Endodermal cell (in vitro differentiated cells): ENCODE data around the gene ADGRG6. TPM values are rescaled to one million over a fixed set of nuclear protein-coding genes. Genes with fewer than 3 reads are reported as not detected.

Experiments
- DNase-seq: peaks from one replicate; pipeline ENCODE4 v3.0.0-alpha.2; 2017
- H3K27ac ChIP-seq: 2 replicates; pipeline ENCODE4 v1.5.1; 2013; ENCODE audit warnings: mild to moderate bottlenecking, low read depth, low read length, moderate library complexity
- H3K27me3 ChIP-seq: 2 replicates; pipeline ENCODE4 v1.6.1; 2013; ENCODE audit warnings: mild to moderate bottlenecking, low read length, moderate library complexity; ENCODE audit not compliant: insufficient read depth, control insufficient read depth, poor library complexity, severe bottlenecking
- H3K36me3 ChIP-seq: 2 replicates; pipeline ENCODE4 v1.7.0; 2013; ENCODE audit warnings: mild to moderate bottlenecking, low read length, moderate library complexity; ENCODE audit not compliant: control insufficient read depth, insufficient read depth
- H3K4me1 ChIP-seq: one replicate; pipeline ENCODE4 v1.7.0; 2013; ENCODE audit warnings: low read length; ENCODE audit not compliant: control insufficient read depth, insufficient read depth
- H3K4me3 ChIP-seq: 2 replicates; pipeline ENCODE4 v1.5.1; 2013; ENCODE audit warnings: mild to moderate bottlenecking, low read length, moderate library complexity
- H3K9ac ChIP-seq: 2 replicates; pipeline ENCODE4 v1.6.1; 2013; ENCODE audit warnings: mild to moderate bottlenecking, low read length, moderate library complexity; ENCODE audit not compliant: poor library complexity, severe bottlenecking; ENCODE audit errors: extremely low read depth
- H3K9me3 ChIP-seq: 2 replicates; pipeline ENCODE4 v1.6.1; 2013; ENCODE audit warnings: mild to moderate bottlenecking, low read length, moderate library complexity; ENCODE audit not compliant: control insufficient read depth
- H3K27ac Mint-ChIP-seq: 2 replicates; pipeline ENCODE4 v1.8.0; 2020; ENCODE audit warnings: mixed read lengths
- H3K27me3 Mint-ChIP-seq: 2 replicates; pipeline ENCODE4 v1.8.0; 2021; ENCODE audit warnings: mild to moderate bottlenecking, mixed read lengths; ENCODE audit not compliant: insufficient read depth
- H3K36me3 Mint-ChIP-seq: 2 replicates; pipeline ENCODE4 v1.8.0; 2020; ENCODE audit warnings: low read depth, mixed read lengths
- H3K4me1 Mint-ChIP-seq: 2 replicates; pipeline ENCODE4 v1.8.0; 2020; ENCODE audit warnings: mixed read lengths
- H3K4me3 Mint-ChIP-seq: 2 replicates; pipeline ENCODE4 v1.8.0; 2020; ENCODE audit warnings: mild to moderate bottlenecking, moderate library complexity, mixed read lengths
- H3K9me3 Mint-ChIP-seq: 2 replicates; pipeline ENCODE4 v1.8.0; 2020; ENCODE audit warnings: mild to moderate bottlenecking, mixed read lengths
- CTCF ChIP-seq: fragments of 200-600 bp; sonication (generic); conservative IDR thresholded peaks from 2 replicates; pipeline ENCODE4 v1.5.0; 2021; ENCODE audit warnings: antibody characterized with exemption, mild to moderate bottlenecking
- WGBS, 2 experiments: methylation state at CpG; one replicate each; pipeline versions ENCODE4 v1.1.5 to v1.1.7; 2013; ENCODE audit warnings: missing lambda C conversion rate in 2 of 2, mixed read lengths in 1 of 2; ENCODE audit not compliant: insufficient coverage in 1 of 2, insufficient read length in 1 of 2; 5-methylcytosine and 5-hydroxymethylcytosine counted together
- total RNA-seq, 2 donors: library from RNA; stranded (reverse); fragmentation: NEBNext Ultra II Directional in 1 of 2; extraction: Animal tissue kit (Norgen Biotek cat#: 25700) in 1 of 2; gene quantifications; 2 replicates in 1 of 2; 3 replicates in 1 of 2; pipeline ENCODE4 v1.2.1, GENCODE V29; 2021

ADGRG6 gene
- total RNA-seq, 2 donors from 2014 or later = 20.4 to 26.8 TPM

- H3K36me3 Mint-ChIP-seq = no peaks in the 10 kb centered on the region
- 93% methylated on average over 2 of the region's 2 CpGs; no CpG with 5 or more reads in 1 of the 2 experiments for WGBS, 2 experiments
- no peaks in the 10 kb centered on the region for H3K9me3 Mint-ChIP-seq
- no peak for TF ChIP-seq CTCF
- no peak overlapping the region for H3K27ac ChIP-seq
- no peaks in the 10 kb centered on the region for H3K9me3 ChIP-seq
- H3K27me3 ChIP-seq = no peaks in the 10 kb centered on the region
- H3K4me1 Mint-ChIP-seq = peaks cover 9% of the 10 kb centered on the region
- no peak overlapping the region for H3K4me3 ChIP-seq
- no peaks in the 10 kb centered on the region for H3K36me3 ChIP-seq
- no peak overlapping the region for H3K27ac Mint-ChIP-seq
- H3K4me1 ChIP-seq = no peaks in the 10 kb centered on the region
- no peak for DNase-seq
- H3K9ac ChIP-seq = no peak overlapping the region
- no peak overlapping the region for H3K4me3 Mint-ChIP-seq
- no peaks in the 10 kb centered on the region for H3K27me3 Mint-ChIP-seq
Observed at GRCh38 chr6:142334294-142334693, 32.5 kb downstream of the ADGRG6 start.

- Mint-ChIP-seq H3K36me3 (no peaks in the 10 kb centered on the region), H3K9me3 (no peaks in the 10 kb centered on the region), H3K27me3 (no peaks in the 10 kb centered on the region), H3K27ac (no peak overlapping the region), H3K4me3 (no peak overlapping the region), H3K4me1 (peaks cover 9% of the 10 kb centered on the region)
- no peaks in the 10 kb centered on the region for H3K36me3 ChIP-seq
- no peak overlapping the region for H3K27ac ChIP-seq
- no peaks in the 10 kb centered on the region for H3K27me3 ChIP-seq
- H3K4me1 ChIP-seq = no peaks in the 10 kb centered on the region
- H3K9me3 ChIP-seq = no peaks in the 10 kb centered on the region
- no peak for DNase-seq
- H3K4me3 ChIP-seq = no peak overlapping the region
- 75% methylated on average over 2 of the region's 2 CpGs for WGBS, 2 experiments
- H3K9ac ChIP-seq = no peak overlapping the region
- no peak for TF ChIP-seq CTCF
Observed at GRCh38 chr6:142335415-142335814, 33.6 kb downstream of the ADGRG6 start.

GRCh38 chr6:142336183-142336582, 34.4 kb downstream of the ADGRG6 start:
- Mint-ChIP-seq H3K4me3 (no peak overlapping the region), H3K27me3 (no peaks in the 10 kb centered on the region), H3K4me1 (peaks cover 5% of the 10 kb centered on the region), H3K36me3 (no peaks in the 10 kb centered on the region), H3K27ac (no peak overlapping the region), H3K9me3 (no peaks in the 10 kb centered on the region)
- H3K9me3 ChIP-seq = no peaks in the 10 kb centered on the region
- no peak for TF ChIP-seq CTCF
- H3K4me1 ChIP-seq = no peaks in the 10 kb centered on the region
- no peak for DNase-seq
- H3K27ac ChIP-seq = no peak overlapping the region
- no peak overlapping the region for H3K9ac ChIP-seq
- H3K4me3 ChIP-seq = no peak overlapping the region
- H3K27me3 ChIP-seq = no peaks in the 10 kb centered on the region
- no peaks in the 10 kb centered on the region for H3K36me3 ChIP-seq
